ENCODE data around the gene EEIG2.

GRCh38 chr1:108532730-108533129, 27.2 kb upstream of the EEIG2 start:
- no peak for TF ChIP-seq POLR2AphosphoS5 (IDR thresholded peaks at IDR 0.05; ENCODE audit: low read depth, low read length)
- TF ChIP-seq POLR2A (IDR thresholded peaks at IDR 0.05; ENCODE audit: low read depth, low read length): no peak
- no peak for TF ChIP-seq TAF1 (IDR thresholded peaks at IDR 0.05; ENCODE audit: borderline replicate concordance, low read depth, low read length)

Data from GM12892 (cell line).